HCT116 (cell line): ENCODE results near the gene RHOU. TPM values are rescaled to one million over a fixed set of nuclear protein-coding genes. Genes with fewer than 3 reads are reported as not detected.

ENCODE experiments used
- ATAC-seq: fragments of 200-7000 bp; cut with Tn5 transposase; 2 replicates; pipeline ENCODE4 v1.9.1; 2020; ENCODE audit warnings: mild to moderate bottlenecking, moderate library complexity
- BruUV-seq: library from RNA; stranded (reverse); fragments of 400-500 nt; replicated peaks from 2 replicates; lab custom pipeline; 2021; lab: Mats Ljungman, UMichigan
- CTCF ChIA-PET: fragments of 300-600 bp; sonication (Branson Sonifier 250); formaldehyde crosslinking; loops from one replicate; lab custom pipeline; 2021; ENCODE audit warnings: antibody characterized with exemption; lab: Charles Lee
- POLR2A ChIA-PET: fragments of 300-600, 350-600 bp; sonication (Branson Sonifier 250); formaldehyde crosslinking; loops from one replicate; lab custom pipeline; 2021; ENCODE audit warnings: antibody characterized with exemption; lab: Charles Lee
- RAD21 ChIA-PET, 2 experiments: fragments of 300-600 bp; sonication (Branson Sonifier 250); formaldehyde crosslinking; loops; one replicate each; lab custom pipeline; 2023; ENCODE audit warnings: low total read pairs in 2 of 2; ENCODE audit not compliant: uncharacterized antibody in 2 of 2, unreplicated experiment in 2 of 2, low non-redundant PET in 1 of 2; lab: Charles Lee
- DNase-seq: peaks from one replicate; pipeline ENCODE4 v3.0.0-alpha.2; 2010; ENCODE audit warnings: low read depth, low spot score
- H2AFZ ChIP-seq: fragments of 200-600 bp; shearing (Covaris generic), sonication (generic); 2 replicates; pipeline ENCODE4 v1.6.1; 2017; ENCODE audit warnings: low read depth, mixed run types, mixed read lengths, antibody characterized with exemption, low read length; ENCODE audit not compliant: poor library complexity, severe bottlenecking
- H3K27ac ChIP-seq: 2 replicates; pipeline ENCODE4 v1.5.1; 2012; ENCODE audit warnings: low read depth, low read length
- H3K27me3 ChIP-seq: fragments of 200-600 bp; sonication (generic); 2 replicates; pipeline ENCODE4 v1.6.1; 2016; ENCODE audit warnings: mixed run types, low read length, mixed read lengths; ENCODE audit not compliant: insufficient read depth
- H3K36me3 ChIP-seq, 2 experiments: fragments of 200-500 bp in 1 of 2; fragments of 200-600 bp in 1 of 2; sonication (Bioruptor generic) in 1 of 2; sonication (generic) in 1 of 2; 2 replicates each; pipeline versions ENCODE4 v1.5.1 to v1.6.1; 2014 to 2016; ENCODE audit warnings: low read length in 2 of 2, inconsistent platforms in 1 of 2, mixed read lengths in 1 of 2, mixed run types in 1 of 2; ENCODE audit not compliant: insufficient read depth in 2 of 2, control insufficient read depth in 1 of 2
- H3K4me1 ChIP-seq, 2 experiments: fragments of 200-600 bp in 1 of 2; sonication (generic) in 1 of 2; 2 replicates each; pipeline versions ENCODE4 v1.5.1 to v1.6.1; 2012 to 2017; ENCODE audit warnings: low read length in 2 of 2, inconsistent platforms in 1 of 2, mild to moderate bottlenecking in 1 of 2, mixed read lengths in 1 of 2, mixed run types in 1 of 2, moderate library complexity in 1 of 2; ENCODE audit not compliant: insufficient read depth in 2 of 2, control insufficient read depth in 1 of 2
- H3K4me2 ChIP-seq: fragments of 200-600 bp; sonication (generic); 2 replicates; pipeline ENCODE4 v1.6.1; 2017; ENCODE audit warnings: mixed run types, low read length, mixed read lengths
- H3K4me3 ChIP-seq, 2 experiments: fragments of 200-600 bp in 1 of 2; sonication (generic) in 1 of 2; replicated peaks in 1 of 2; 2 replicates each; pipeline ENCODE4 v1.5.1; 2011 to 2016; ENCODE audit warnings: low read length in 2 of 2, control low read depth in 1 of 2, low read depth in 1 of 2, mild to moderate bottlenecking in 1 of 2, mixed read lengths in 1 of 2, mixed run types in 1 of 2
- H3K79me2 ChIP-seq: fragments of 200-600 bp; sonication (generic); 2 replicates; pipeline ENCODE4 v1.6.1; 2017; ENCODE audit warnings: mild to moderate bottlenecking, mixed run types, low read length, moderate library complexity, mixed read lengths; ENCODE audit not compliant: insufficient read depth
- H3K9ac ChIP-seq: fragments of 200-600 bp; sonication (generic); 2 replicates; pipeline ENCODE4 v1.6.1; 2016; ENCODE audit warnings: low read length, mixed read lengths
- H3K9me2 ChIP-seq: fragments of 200-600 bp; sonication (generic), shearing (Covaris generic); 2 replicates; pipeline ENCODE4 v1.6.1; 2017; ENCODE audit warnings: mixed run types, mild to moderate bottlenecking, moderate library complexity; ENCODE audit not compliant: insufficient read depth
- H3K9me3 ChIP-seq, 2 experiments: fragments of 200-500 bp in 1 of 2; fragments of 200-600 bp in 1 of 2; sonication (Bioruptor generic) in 1 of 2; sonication (generic) in 1 of 2; 2 replicates each; pipeline ENCODE4 v1.6.1; 2014 to 2017; ENCODE audit warnings: low read length in 2 of 2, mixed read lengths in 2 of 2, inconsistent platforms in 1 of 2, low read depth in 1 of 2, mild to moderate bottlenecking in 1 of 2, mixed run types in 1 of 2, moderate library complexity in 1 of 2; ENCODE audit not compliant: control insufficient read depth in 1 of 2, insufficient read depth in 1 of 2
- H4K20me1 ChIP-seq: fragments of 200-600 bp; sonication (generic), shearing (Covaris generic); 2 replicates; pipeline ENCODE4 v1.6.1; 2017; ENCODE audit warnings: mixed run types, mild to moderate bottlenecking, moderate library complexity; ENCODE audit not compliant: insufficient read depth
- CBX3 ChIP-seq: IDR thresholded peaks from 2 replicates; pipeline ENCODE4 v1.6.1; 2012; ENCODE audit warnings: low read depth
- CEBPB ChIP-seq: IDR thresholded peaks from 2 replicates; pipeline ENCODE4 v1.6.1; 2012; ENCODE audit warnings: low read depth
- ELF1 ChIP-seq: IDR thresholded peaks from 2 replicates; pipeline ENCODE4 v1.6.1; 2012; ENCODE audit warnings: low read depth, borderline replicate concordance
- FOSL1 ChIP-seq: IDR thresholded peaks from 2 replicates; pipeline ENCODE4 v1.6.1; 2012; ENCODE audit warnings: low read depth
- POLR2AphosphoS5 ChIP-seq: IDR thresholded peaks from 2 replicates; pipeline ENCODE4 v1.6.1; 2011; ENCODE audit warnings: mild to moderate bottlenecking, low read depth, low read length, moderate library complexity
- SIN3A ChIP-seq: IDR thresholded peaks from 2 replicates; pipeline ENCODE4 v1.6.1; 2012; ENCODE audit warnings: low read depth
- SP1 ChIP-seq: IDR thresholded peaks from 2 replicates; pipeline ENCODE4 v1.6.1; 2012; ENCODE audit warnings: low read depth
- SRF ChIP-seq: IDR thresholded peaks from 2 replicates; pipeline ENCODE4 v1.6.1; 2012; ENCODE audit warnings: low read depth
- TCF7L2 ChIP-seq: IDR thresholded peaks from 2 replicates; pipeline ENCODE4 v1.7.0; 2011; ENCODE audit warnings: borderline replicate concordance, inconsistent platforms; ENCODE audit not compliant: insufficient read depth, insufficient read length; ENCODE audit errors: extremely low read depth
- intact Hi-C: fragments of 100-400 bp; cut with micrococcal nuclease; formaldehyde crosslinking; loops from 2 replicates; pipeline ENCODE4 v1.10.0; 2022
- total RNA-seq: library from RNA; stranded (reverse); gene quantifications from one replicate; pipeline ENCODE4 v1.2.1, GENCODE V29; 2021; ENCODE audit not compliant: unreplicated experiment
- TF ChIP-seq, protein P1 (sequence below): IDR thresholded peaks from 2 replicates; pipeline ENCODE4 v1.6.1; 2012

Gene RHOU
- total RNA-seq, 1 experiment from 2014 or later = 4.0 TPM

DNA sequence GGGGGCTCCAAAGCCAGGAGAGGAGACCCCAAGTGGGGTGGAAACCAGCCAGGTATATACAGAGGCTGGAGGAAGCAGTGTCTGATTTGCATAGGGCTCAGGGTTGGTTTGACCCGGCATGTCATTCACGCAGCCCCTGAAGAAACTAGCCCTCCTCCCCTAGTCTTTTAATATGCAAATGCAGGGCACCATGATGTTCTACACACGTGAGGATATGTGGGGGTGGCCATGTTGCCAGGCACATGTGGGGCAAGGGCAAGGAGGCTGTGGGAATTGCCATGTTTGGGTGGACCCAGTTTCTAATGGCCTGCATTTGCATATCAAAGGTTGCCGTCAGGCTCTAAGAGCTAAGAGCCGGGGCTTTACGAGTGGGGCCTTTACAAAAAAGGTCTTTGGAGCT, 12.0 kb upstream of the RHOU start:
- ATAC-seq (no peak), DNase-seq (no peak)
- RAD21 ChIA-PET = no interaction called here
- Histone ChIP-seq H3K4me3 (no peak overlapping the region), H3K27ac (no peak overlapping the region), H2AFZ (no peak overlapping the region), H3K4me1 (no peaks in the 10 kb centered on the region), H3K9ac (no peak overlapping the region), H3K4me2 (no peak overlapping the region), H3K9me2 (no peaks in the 10 kb centered on the region; the same call in 1 of the 2 replicates), H3K9me3 (no peaks in the 10 kb centered on the region), H3K36me3 (no peaks in the 10 kb centered on the region), H3K79me2 (no peaks in the 10 kb centered on the region), H4K20me1 (no peaks in the 10 kb centered on the region), H3K27me3 (peaks cover 5% of the 10 kb centered on the region; the same call in 1 of the 2 replicates)
- POLR2A ChIA-PET = no interaction called here
- TF ChIP-seq CBX3 (no peak), POLR2AphosphoS5 (no peak), ELF1 (no peak), SP1 (no peak), SIN3A (no peak), FOSL1 (no peak), SRF (no peak), TCF7L2 (no peak)
- TF ChIP-seq, protein P1, sequence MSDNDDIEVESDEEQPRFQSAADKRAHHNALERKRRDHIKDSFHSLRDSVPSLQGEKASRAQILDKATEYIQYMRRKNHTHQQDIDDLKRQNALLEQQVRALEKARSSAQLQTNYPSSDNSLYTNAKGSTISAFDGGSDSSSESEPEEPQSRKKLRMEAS = no peak
- BruUV-seq = no TSS peak
- intact Hi-C loops = no loop called here
- CTCF ChIA-PET = no interaction called here

DNA sequence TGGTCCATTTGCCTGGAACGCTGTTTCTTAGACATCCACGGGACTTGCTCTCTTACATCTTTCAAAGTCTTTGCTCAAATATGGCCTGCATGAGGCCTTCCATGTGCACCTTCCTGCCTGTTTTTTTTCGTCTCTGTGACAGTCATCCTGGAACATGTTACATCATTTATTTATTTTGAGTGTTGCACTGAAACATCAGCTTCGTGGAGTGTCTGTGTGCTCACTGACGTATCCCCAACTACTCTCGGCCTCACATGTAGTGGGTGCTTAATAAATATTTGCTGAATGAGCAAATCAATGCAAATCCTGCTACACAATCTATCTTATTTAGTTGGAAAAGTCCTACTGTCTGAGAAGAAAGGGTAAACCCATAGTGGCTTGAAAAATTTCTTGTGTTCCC, 11.4 kb upstream of the RHOU start:
- Histone ChIP-seq H3K27ac (no peak overlapping the region), H4K20me1 (no peaks in the 10 kb centered on the region), H3K4me1 (no peaks in the 10 kb centered on the region), H3K9me2 (no peaks in the 10 kb centered on the region), H2AFZ (no peak overlapping the region), H3K4me3 (no peak overlapping the region)
- intact Hi-C loops = no loop called here
- ATAC-seq = no peak
- ChIA-PET CTCF (no interaction called here), POLR2A (no interaction called here)
- TF ChIP-seq, protein P1 = no peak
- TF ChIP-seq CEBPB = no peak
- TF ChIP-seq, all 23 proteins: peak for 0
- H3K4me2 ChIP-seq = no peak overlapping the region
- DNase-seq = no peak
- no peaks in the 10 kb centered on the region for H3K79me2 ChIP-seq
- no TSS peak for BruUV-seq
- RAD21 ChIA-PET = no interaction called here
- peaks cover 5% of the 10 kb centered on the region; the same call in 1 of the 2 replicates for H3K27me3 ChIP-seq
- no peaks in the 10 kb centered on the region for H3K9me3 ChIP-seq
- no peak overlapping the region for H3K9ac ChIP-seq
- H3K36me3 ChIP-seq = no peaks in the 10 kb centered on the region
